ENCODE data around the gene LCE1C.

LCE1C gene

GRCh38 chr1:152795686-152796085 lies 10.8 kb downstream of the LCE1C start:
- Histone ChIP-seq H3F3A (ENCODE audit: insufficient read depth, low read length) (no peaks in the 10 kb centered on the region), H3K4me2 (ENCODE audit: low read length) (no peak overlapping the region), H2AFZ (ENCODE audit: low read length) (no peak overlapping the region), H3K9ac (ENCODE audit: low read length) (no peak overlapping the region), H3K4me3 (ENCODE audit: low read depth, low read length, poor library complexity, severe bottlenecking) (no peak overlapping the region), H3K4me1 (ENCODE audit: insufficient read depth, low read length, severe bottlenecking) (no peaks in the 10 kb centered on the region), H4K20me1 (ENCODE audit: insufficient read depth, low read length) (no peaks in the 10 kb centered on the region), H3K27me3 (ENCODE audit: insufficient read depth, low read length) (no peaks in the 10 kb centered on the region), H3K36me3 (ENCODE audit: insufficient read depth, low read length) (no peaks in the 10 kb centered on the region), H3K27ac (ENCODE audit: low read depth, low read length, poor library complexity, severe bottlenecking) (no peak overlapping the region), H3K79me2 (ENCODE audit: insufficient read depth, low read length) (no peaks in the 10 kb centered on the region), H3K9me3 (ENCODE audit: low read length) (no peaks in the 10 kb centered on the region), H3K9me2 (ENCODE audit: low read depth, low read length) (no peaks in the 10 kb centered on the region)
- TF ChIP-seq CTCF (IDR thresholded peaks at IDR 0.05; ENCODE audit: low read length), result no peak
- TF ChIP-seq EZH2 (IDR thresholded peaks at IDR 0.05; ENCODE audit: borderline replicate concordance, low read length), result no peak

- Histone ChIP-seq H3F3A (ENCODE audit: insufficient read depth, low read length) (no peaks in the 10 kb centered on the region), H4K20me1 (ENCODE audit: insufficient read depth, low read length) (no peaks in the 10 kb centered on the region), H3K27me3 (ENCODE audit: insufficient read depth, low read length) (no peaks in the 10 kb centered on the region), H3K79me2 (ENCODE audit: insufficient read depth, low read length) (no peaks in the 10 kb centered on the region), H3K9me2 (ENCODE audit: low read depth, low read length) (no peaks in the 10 kb centered on the region), H3K36me3 (ENCODE audit: insufficient read depth, low read length) (no peaks in the 10 kb centered on the region), H3K4me3 (ENCODE audit: low read depth, low read length, poor library complexity, severe bottlenecking) (no peak within 1 kb of the TSS), H3K9ac (ENCODE audit: low read length) (no peak within 1 kb of the TSS), H2AFZ (ENCODE audit: low read length) (no peak within 1 kb of the TSS), H3K4me1 (ENCODE audit: insufficient read depth, low read length, severe bottlenecking) (no peaks in the 10 kb centered on the region), H3K27ac (ENCODE audit: low read depth, low read length, poor library complexity, severe bottlenecking) (no peak within 1 kb of the TSS), H3K4me2 (ENCODE audit: low read length) (no peak within 1 kb of the TSS), H3K9me3 (ENCODE audit: low read length) (no peaks in the 10 kb centered on the region)
- TF ChIP-seq CTCF (IDR thresholded peaks at IDR 0.05; ENCODE audit: low read length) (no peak), EZH2 (IDR thresholded peaks at IDR 0.05; ENCODE audit: borderline replicate concordance, low read length) (no peak)
Observed at GRCh38 chr1:152786077-152786476, 20.4 kb downstream of the LCE1C start, which contains the start of gene LCE1E. LCE1E (plus strand) TSS chr1:152786257; CDS start chr1:152787300, 1,043 bp downstream.

GRCh38 chr1:152783095-152783494 lies 23.4 kb downstream of the LCE1C start:
- Histone ChIP-seq H3K9me3 (ENCODE audit: low read length) (no peaks in the 10 kb centered on the region), H4K20me1 (ENCODE audit: insufficient read depth, low read length) (no peaks in the 10 kb centered on the region), H3K36me3 (ENCODE audit: insufficient read depth, low read length) (no peaks in the 10 kb centered on the region), H3K27me3 (ENCODE audit: insufficient read depth, low read length) (no peaks in the 10 kb centered on the region), H3K4me1 (ENCODE audit: insufficient read depth, low read length, severe bottlenecking) (no peaks in the 10 kb centered on the region), H2AFZ (ENCODE audit: low read length) (no peak overlapping the region), H3F3A (ENCODE audit: insufficient read depth, low read length) (no peaks in the 10 kb centered on the region), H3K79me2 (ENCODE audit: insufficient read depth, low read length) (no peaks in the 10 kb centered on the region), H3K9ac (ENCODE audit: low read length) (no peak overlapping the region), H3K4me3 (ENCODE audit: low read depth, low read length, poor library complexity, severe bottlenecking) (no peak overlapping the region), H3K4me2 (ENCODE audit: low read length) (no peak overlapping the region), H3K27ac (ENCODE audit: low read depth, low read length, poor library complexity, severe bottlenecking) (no peak overlapping the region), H3K9me2 (ENCODE audit: low read depth, low read length) (no peaks in the 10 kb centered on the region)
- no peak for TF ChIP-seq EZH2 (IDR thresholded peaks at IDR 0.05; ENCODE audit: borderline replicate concordance, low read length)
- TF ChIP-seq CTCF (IDR thresholded peaks at IDR 0.05; ENCODE audit: low read length), result no peak
